DOHH2 (cell line): ENCODE data around the gene JUN.
A peak's percentile ranks its signal among the peaks of the same experiment; 100 is the strongest.

Source experiments
- H3F3A ChIP-seq: fragments of 200-600 bp; sonication (generic), shearing (Covaris generic); 2 replicates; pipeline ENCODE4 v1.6.0; 2016; ENCODE audit warnings: antibody characterized with exemption, mild to moderate bottlenecking; ENCODE audit not compliant: control insufficient read depth, insufficient read depth
- H3K27ac ChIP-seq: fragments of 200-600 bp; sonication (generic); 2 replicates; pipeline ENCODE4 v1.5.1; 2014; ENCODE audit warnings: low read depth, mild to moderate bottlenecking, low read length, moderate library complexity
- H3K27me3 ChIP-seq: fragments of 200-600 bp; sonication (generic); 2 replicates; pipeline ENCODE4 v1.6.1; 2014; ENCODE audit warnings: mild to moderate bottlenecking, low read length, mixed read lengths; ENCODE audit not compliant: control insufficient read depth
- H3K36me3 ChIP-seq: fragments of 200-600 bp; sonication (generic); 2 replicates; pipeline ENCODE4 v1.6.1; 2014; ENCODE audit warnings: mild to moderate bottlenecking, low read length, moderate library complexity, mixed read lengths; ENCODE audit not compliant: control insufficient read depth
- H3K4me1 ChIP-seq: fragments of 200-600 bp; sonication (generic); 2 replicates; pipeline ENCODE4 v1.6.1; 2014; ENCODE audit warnings: mild to moderate bottlenecking, low read length, mixed read lengths; ENCODE audit not compliant: control insufficient read depth
- H3K4me2 ChIP-seq: fragments of 200-600 bp; sonication (generic); 2 replicates; pipeline ENCODE4 v1.6.0; 2014; ENCODE audit warnings: mild to moderate bottlenecking, low read length, moderate library complexity
- H3K4me3 ChIP-seq: fragments of 200-600 bp; sonication (generic); 2 replicates; pipeline ENCODE4 v1.5.1; 2014; ENCODE audit warnings: mild to moderate bottlenecking, low read length, mixed read lengths
- H3K79me2 ChIP-seq: fragments of 200-600 bp; sonication (generic); 2 replicates; pipeline ENCODE4 v1.6.1; 2014; ENCODE audit warnings: mild to moderate bottlenecking, low read length, mixed read lengths; ENCODE audit not compliant: control insufficient read depth
- H3K9me2 ChIP-seq: fragments of 200-600 bp; sonication (generic); replicated peaks from 2 replicates; pipeline ENCODE4 v1.6.1; 2014; ENCODE audit warnings: mild to moderate bottlenecking, low read length, mixed read lengths; ENCODE audit not compliant: control insufficient read depth
- H3K9me3 ChIP-seq: fragments of 200-600 bp; sonication (generic); 2 replicates; pipeline ENCODE4 v1.6.1; 2014; ENCODE audit warnings: antibody characterized with exemption, low read length, mixed read lengths; ENCODE audit not compliant: control insufficient read depth, insufficient read depth
- H4K20me1 ChIP-seq: fragments of 200-600 bp; sonication (generic); 2 replicates; pipeline ENCODE4 v1.6.0; 2014; ENCODE audit warnings: low read depth, mild to moderate bottlenecking, antibody characterized with exemption, low read length, moderate library complexity; ENCODE audit not compliant: control insufficient read depth, insufficient read depth
- EZH2phosphoT487 ChIP-seq: fragments of 200-600 bp; sonication (generic); IDR thresholded peaks from 2 replicates; pipeline ENCODE4 v1.6.1; 2017; ENCODE audit warnings: borderline replicate concordance, mild to moderate bottlenecking, antibody characterized with exemption, low read length, moderate library complexity, mixed read lengths
- TF ChIP-seq, protein P1 (sequence below): fragments of 200-600 bp; sonication (generic); IDR thresholded peaks from one replicate; pipeline ENCODE4 v1.5.1; 2014; ENCODE audit warnings: antibody characterized with exemption, mild to moderate bottlenecking, low read depth, low read length; ENCODE audit not compliant: poor library complexity, severe bottlenecking

The JUN gene

DNA sequence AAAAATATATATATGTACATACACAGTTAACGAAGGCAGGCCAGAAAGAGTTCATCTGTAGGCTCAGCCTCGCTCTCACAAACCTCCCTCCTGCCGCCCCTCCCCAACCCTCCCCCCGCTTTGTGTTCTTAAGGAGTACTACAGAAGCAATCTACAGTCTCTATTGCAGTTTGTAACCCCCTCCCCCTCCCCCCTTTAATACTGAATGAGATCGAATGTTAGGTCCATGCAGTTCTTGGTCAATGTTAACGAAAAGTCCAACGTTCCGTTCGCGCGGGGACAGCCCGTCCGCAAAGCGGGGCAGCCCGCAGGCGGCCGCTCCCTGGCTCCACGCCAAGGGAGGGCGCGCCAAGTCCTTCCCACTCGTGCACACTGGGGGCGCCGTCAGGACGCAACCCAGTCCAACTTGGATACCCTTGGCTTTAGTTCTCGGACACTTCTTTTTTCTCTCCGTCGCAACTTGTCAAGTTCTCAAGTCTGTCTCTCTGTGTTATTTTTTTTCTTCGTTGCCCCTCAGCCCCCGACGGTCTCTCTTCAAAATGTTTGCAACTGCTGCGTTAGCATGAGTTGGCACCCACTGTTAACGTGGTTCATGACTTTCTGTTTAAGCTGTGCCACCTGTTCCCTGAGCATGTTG lies 2.2 kb downstream of the JUN start:
- Histone ChIP-seq H3K9me2 (no peaks in the 10 kb centered on the region), H4K20me1 (peaks cover 9% of the 10 kb centered on the region; the same call in 1 of the 2 replicates), H3K27me3 (peaks cover 44% of the 10 kb centered on the region), H3K9me3 (no peaks in the 10 kb centered on the region), H3K4me1 (peaks cover 26% of the 10 kb centered on the region), H3K79me2 (peaks cover 5% of the 10 kb centered on the region; the same call in 1 of the 2 replicates), H3K4me2 (peak overlapping the region; percentile 98), H3K27ac (no peak overlapping the region), H3F3A (peaks cover 8% of the 10 kb centered on the region), H3K36me3 (no peaks in the 10 kb centered on the region), H3K4me3 (peak overlapping the region; percentile 83)
- no peak for TF ChIP-seq EZH2phosphoT487
- TF ChIP-seq, protein P1, sequence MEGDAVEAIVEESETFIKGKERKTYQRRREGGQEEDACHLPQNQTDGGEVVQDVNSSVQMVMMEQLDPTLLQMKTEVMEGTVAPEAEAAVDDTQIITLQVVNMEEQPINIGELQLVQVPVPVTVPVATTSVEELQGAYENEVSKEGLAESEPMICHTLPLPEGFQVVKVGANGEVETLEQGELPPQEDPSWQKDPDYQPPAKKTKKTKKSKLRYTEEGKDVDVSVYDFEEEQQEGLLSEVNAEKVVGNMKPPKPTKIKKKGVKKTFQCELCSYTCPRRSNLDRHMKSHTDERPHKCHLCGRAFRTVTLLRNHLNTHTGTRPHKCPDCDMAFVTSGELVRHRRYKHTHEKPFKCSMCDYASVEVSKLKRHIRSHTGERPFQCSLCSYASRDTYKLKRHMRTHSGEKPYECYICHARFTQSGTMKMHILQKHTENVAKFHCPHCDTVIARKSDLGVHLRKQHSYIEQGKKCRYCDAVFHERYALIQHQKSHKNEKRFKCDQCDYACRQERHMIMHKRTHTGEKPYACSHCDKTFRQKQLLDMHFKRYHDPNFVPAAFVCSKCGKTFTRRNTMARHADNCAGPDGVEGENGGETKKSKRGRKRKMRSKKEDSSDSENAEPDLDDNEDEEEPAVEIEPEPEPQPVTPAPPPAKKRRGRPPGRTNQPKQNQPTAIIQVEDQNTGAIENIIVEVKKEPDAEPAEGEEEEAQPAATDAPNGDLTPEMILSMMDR: no peak

DNA sequence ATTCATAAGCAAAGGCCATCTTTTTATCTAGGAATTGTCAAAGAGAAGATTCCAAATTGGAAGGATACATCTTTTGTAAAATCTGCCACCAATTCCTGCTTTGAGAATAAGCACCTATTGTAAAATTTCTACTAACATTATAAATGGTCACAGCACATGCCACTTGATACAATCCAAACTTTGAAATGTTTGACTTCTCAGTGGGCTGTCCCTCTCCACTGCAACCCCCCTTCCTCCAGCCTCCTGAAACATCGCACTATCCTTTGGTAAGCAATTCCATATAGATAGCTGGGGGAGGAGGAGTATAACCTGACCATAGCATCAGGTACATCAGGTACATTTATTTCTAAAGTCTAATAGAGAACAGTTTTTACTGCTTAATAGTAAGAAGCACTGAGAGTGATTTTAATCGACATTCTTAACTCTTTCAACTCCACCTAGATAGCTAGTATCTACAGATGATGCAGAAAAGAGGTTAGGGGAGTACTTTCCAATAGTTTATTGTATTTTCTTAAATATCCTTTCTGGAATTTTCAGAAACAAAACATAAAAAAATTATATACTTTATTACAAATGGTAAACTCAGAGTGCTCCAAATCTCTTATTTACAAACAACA lies 2.9 kb downstream of the JUN start:
- no peak overlapping the region for H3K4me3 ChIP-seq
- peaks cover 9% of the 10 kb centered on the region; the same call in 1 of the 2 replicates for H4K20me1 ChIP-seq
- H3K27me3 ChIP-seq: peaks cover 44% of the 10 kb centered on the region
- peaks cover 4% of the 10 kb centered on the region for H3F3A ChIP-seq
- H3K4me1 ChIP-seq: peaks cover 26% of the 10 kb centered on the region
- peaks cover 5% of the 10 kb centered on the region; the same call in 1 of the 2 replicates for H3K79me2 ChIP-seq
- no peaks in the 10 kb centered on the region for H3K9me2 ChIP-seq
- no peak overlapping the region for H3K27ac ChIP-seq
- no peaks in the 10 kb centered on the region for H3K36me3 ChIP-seq
- no peak overlapping the region for H3K4me2 ChIP-seq
- H3K9me3 ChIP-seq: no peaks in the 10 kb centered on the region
- TF ChIP-seq EZH2phosphoT487: no peak
- TF ChIP-seq, protein P1: no peak

DNA sequence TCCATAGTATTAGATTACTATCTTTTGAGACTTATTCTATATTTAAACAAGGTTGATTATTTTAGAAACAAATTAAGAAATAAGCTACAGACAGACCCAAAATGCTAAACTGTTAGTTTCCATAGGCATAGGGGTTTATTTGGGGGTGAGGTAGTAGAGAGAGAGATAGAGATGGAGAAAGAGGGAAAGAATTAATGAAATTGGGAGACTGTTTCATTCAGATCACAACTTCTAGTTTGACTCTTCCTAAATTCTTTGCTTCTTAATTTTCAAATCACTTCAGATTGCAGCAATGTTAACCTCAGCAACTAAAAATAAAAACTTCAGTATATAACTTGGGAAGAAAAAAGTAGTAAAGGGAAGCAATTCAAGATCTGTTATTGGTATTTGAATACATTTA lies 3.4 kb downstream of the JUN start:
- Histone ChIP-seq H3K4me1 (peaks cover 21% of the 10 kb centered on the region), H3K79me2 (peaks cover 5% of the 10 kb centered on the region; the same call in 1 of the 2 replicates), H3K4me3 (no peak overlapping the region), H3F3A (no peaks in the 10 kb centered on the region), H3K9me2 (no peaks in the 10 kb centered on the region), H3K36me3 (no peaks in the 10 kb centered on the region), H4K20me1 (peaks cover 9% of the 10 kb centered on the region; the same call in 1 of the 2 replicates), H3K27me3 (peaks cover 48% of the 10 kb centered on the region), H3K9me3 (no peaks in the 10 kb centered on the region), H3K27ac (no peak overlapping the region), H3K4me2 (no peak overlapping the region)
- no peak for TF ChIP-seq EZH2phosphoT487
- TF ChIP-seq, protein P1: no peak
